ENCODE data around the gene FAM171A2.
"Not testable (repeated sequence)": the region's sequence is repeated elsewhere in the genome, so short reads cannot be mapped to it uniquely, and the experiment has no call there.

FAM171A2 gene

DNA sequence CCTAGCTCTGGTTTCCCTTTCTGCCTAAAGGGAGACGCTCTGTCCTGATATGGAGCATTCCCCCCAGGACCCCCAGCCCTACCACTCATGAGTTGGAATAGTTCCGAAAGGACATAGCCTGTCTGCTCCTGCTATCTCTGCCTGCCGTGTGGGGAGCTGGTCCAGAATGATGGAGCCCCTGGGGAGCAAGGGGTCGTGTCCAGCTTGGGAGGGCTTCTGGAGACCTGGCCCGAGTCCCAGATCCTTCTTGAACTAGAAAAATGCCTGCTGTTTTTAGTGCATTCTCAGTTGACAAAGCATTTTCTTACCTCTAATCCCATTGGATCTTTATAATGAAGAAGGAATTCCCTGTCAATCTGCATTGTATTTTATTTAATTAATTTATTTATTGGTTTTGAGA, 27.7 kb downstream of the FAM171A2 start:
- Mint-ChIP-seq H3K4me3 (no peak overlapping the region), H3K36me3 (ENCODE audit: low read depth) (no peaks in the 10 kb centered on the region), H3K27ac (peak overlapping the region in 2 of 3 experiments; percentile 76 to 79), H3K27me3 (ENCODE audit: low read depth) (peaks cover 6% of the 10 kb centered on the region), H3K9me3 (no peaks in the 10 kb centered on the region), H3K4me1 (peaks cover 33% of the 10 kb centered on the region)
- TF ChIP-seq, protein P1, sequence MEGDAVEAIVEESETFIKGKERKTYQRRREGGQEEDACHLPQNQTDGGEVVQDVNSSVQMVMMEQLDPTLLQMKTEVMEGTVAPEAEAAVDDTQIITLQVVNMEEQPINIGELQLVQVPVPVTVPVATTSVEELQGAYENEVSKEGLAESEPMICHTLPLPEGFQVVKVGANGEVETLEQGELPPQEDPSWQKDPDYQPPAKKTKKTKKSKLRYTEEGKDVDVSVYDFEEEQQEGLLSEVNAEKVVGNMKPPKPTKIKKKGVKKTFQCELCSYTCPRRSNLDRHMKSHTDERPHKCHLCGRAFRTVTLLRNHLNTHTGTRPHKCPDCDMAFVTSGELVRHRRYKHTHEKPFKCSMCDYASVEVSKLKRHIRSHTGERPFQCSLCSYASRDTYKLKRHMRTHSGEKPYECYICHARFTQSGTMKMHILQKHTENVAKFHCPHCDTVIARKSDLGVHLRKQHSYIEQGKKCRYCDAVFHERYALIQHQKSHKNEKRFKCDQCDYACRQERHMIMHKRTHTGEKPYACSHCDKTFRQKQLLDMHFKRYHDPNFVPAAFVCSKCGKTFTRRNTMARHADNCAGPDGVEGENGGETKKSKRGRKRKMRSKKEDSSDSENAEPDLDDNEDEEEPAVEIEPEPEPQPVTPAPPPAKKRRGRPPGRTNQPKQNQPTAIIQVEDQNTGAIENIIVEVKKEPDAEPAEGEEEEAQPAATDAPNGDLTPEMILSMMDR (IDR thresholded peaks at IDR 0.05; ENCODE audit: unreplicated experiment in 3 of 3): no peak

DNA sequence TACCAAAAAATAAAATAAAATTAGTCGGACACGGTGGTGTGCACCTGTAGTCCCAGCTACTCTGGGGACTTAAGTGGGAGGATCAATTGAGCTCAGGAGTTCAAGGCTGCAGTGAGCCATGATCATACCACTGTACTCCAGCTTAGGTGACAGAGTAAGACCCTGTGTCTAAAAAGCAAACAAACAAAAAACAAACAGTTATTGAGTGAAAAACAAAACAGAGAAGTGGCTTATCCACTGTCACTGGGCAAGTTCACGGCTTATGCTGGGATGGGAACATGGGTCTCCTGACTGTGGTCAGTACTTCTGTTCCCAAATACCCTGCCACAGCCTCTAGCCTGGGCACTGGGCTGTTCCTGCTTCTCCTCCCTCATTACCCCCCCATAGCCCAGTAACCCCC, 28.1 kb downstream of the FAM171A2 start:
- TF ChIP-seq, protein P1 (IDR thresholded peaks at IDR 0.05; ENCODE audit: unreplicated experiment in 3 of 3): no peak
- H3K27ac Mint-ChIP-seq: peak overlapping the region in 1 of 3 experiments; percentile 76
- peaks cover 29% of the 10 kb centered on the region for H3K4me1 Mint-ChIP-seq
- peaks cover 6% of the 10 kb centered on the region for H3K27me3 Mint-ChIP-seq (ENCODE audit: low read depth)
- no peaks in the 10 kb centered on the region for H3K9me3 Mint-ChIP-seq
- no peak overlapping the region for H3K4me3 Mint-ChIP-seq
- no peaks in the 10 kb centered on the region for H3K36me3 Mint-ChIP-seq (ENCODE audit: low read depth)

DNA sequence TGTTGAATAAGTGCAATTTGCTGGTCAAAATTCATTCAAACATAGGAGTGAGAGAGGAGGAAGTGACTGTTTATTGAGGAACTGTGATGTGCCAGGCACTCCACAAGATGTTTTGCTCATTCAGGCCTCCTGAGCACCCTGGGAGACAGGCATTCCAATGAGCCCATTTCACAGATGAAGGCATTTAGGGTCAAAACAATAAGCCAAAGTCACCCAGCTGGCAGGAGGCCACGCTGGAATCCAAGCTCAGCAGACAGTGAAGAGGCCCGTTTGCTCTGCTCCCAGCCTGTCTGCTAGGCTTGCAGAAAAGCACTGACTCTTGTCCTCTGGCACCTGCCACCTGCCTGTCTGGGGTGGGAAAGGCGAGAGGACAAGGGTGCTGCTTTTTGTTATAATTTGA, 28.9 kb downstream of the FAM171A2 start:
- Mint-ChIP-seq H3K27me3 (ENCODE audit: low read depth) (peaks cover 6% of the 10 kb centered on the region), H3K36me3 (ENCODE audit: low read depth) (no peaks in the 10 kb centered on the region), H3K4me3 (no peak overlapping the region), H3K27ac (no peak overlapping the region), H3K9me3 (no peaks in the 10 kb centered on the region), H3K4me1 (peaks cover 23% of the 10 kb centered on the region)
- TF ChIP-seq, protein P1 (IDR thresholded peaks at IDR 0.05; ENCODE audit: unreplicated experiment in 3 of 3): no peak

DNA sequence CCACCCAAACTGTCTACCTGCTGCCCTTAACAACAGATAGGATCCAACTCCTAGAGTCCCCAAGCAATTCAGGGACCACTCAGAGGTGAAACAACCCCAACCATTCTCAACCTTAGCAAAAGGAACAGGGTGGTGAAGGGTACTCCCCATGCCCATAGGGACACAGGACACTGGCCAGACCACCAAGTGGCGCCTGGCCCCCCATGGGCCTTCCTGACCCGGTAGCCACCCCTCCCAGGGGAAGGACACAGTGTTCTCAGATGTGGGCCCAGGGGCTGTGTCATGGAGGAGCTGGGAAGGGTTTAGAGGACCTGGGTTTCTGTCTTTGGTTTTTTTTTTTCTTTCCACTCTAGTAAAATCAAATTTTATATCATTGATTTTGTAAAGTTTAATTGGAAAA, 29.3 kb downstream of the FAM171A2 start:
- H3K4me3 Mint-ChIP-seq: no peak overlapping the region
- no peaks in the 10 kb centered on the region for H3K36me3 Mint-ChIP-seq (ENCODE audit: low read depth)
- peaks cover 23% of the 10 kb centered on the region for H3K4me1 Mint-ChIP-seq
- H3K27me3 Mint-ChIP-seq (ENCODE audit: low read depth): peaks cover 6% of the 10 kb centered on the region
- H3K9me3 Mint-ChIP-seq: no peaks in the 10 kb centered on the region
- H3K27ac Mint-ChIP-seq: peak overlapping the region in 1 of 3 experiments; percentile 43
- TF ChIP-seq, protein P1 (IDR thresholded peaks at IDR 0.05; ENCODE audit: unreplicated experiment in 3 of 3): no peak

DNA sequence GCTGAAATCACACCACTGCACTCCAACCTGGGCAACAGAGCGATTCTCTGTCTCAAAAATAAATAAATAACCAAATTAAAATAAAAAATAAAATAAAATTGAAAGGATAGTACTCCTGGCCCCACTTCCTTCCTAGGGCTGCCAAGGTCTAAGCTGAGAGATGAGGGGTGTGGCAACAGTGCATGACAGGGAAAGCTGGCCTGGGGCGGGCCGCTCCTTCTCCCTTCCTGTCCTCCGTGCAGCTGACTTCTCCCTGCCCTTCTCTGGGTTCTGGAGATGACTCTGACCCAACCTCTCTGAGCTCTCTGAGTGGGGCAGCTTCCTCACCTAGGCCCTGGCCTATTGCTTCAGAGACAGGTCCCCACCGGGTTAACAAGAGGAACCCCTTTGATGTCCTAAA, 30.3 kb downstream of the FAM171A2 start:
- TF ChIP-seq, protein P1 (IDR thresholded peaks at IDR 0.05; ENCODE audit: unreplicated experiment in 3 of 3): no peak
- Mint-ChIP-seq H3K9me3 (no peaks in the 10 kb centered on the region), H3K4me3 (no peak overlapping the region), H3K4me1 (peaks cover 20% of the 10 kb centered on the region), H3K27ac (no peak overlapping the region), H3K36me3 (ENCODE audit: low read depth) (no peaks in the 10 kb centered on the region), H3K27me3 (ENCODE audit: low read depth) (peaks cover 6% of the 10 kb centered on the region)

DNA sequence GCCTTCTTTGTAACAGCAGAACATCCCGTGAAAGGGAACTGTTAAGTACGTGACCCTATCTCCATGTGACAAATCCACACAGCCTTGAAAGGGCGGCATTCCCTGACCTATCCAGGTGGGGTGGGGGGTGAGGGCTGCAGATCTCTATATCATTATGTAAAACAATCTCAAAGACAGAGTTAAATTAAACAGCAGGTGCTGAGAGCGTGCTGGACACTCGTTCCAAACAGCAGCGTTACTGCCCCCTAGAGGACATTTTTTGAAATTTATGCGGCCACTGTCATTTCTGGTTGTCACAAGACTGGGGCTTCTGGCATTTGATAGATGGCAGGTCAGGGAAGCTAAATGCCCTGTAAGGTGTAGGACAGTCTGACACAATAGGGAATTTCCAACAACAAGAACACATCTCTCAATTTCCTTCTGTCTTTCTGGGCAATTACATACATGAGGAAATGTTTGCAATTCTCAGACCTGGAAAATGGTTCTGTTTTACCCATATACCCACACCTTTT, 32.3 kb downstream of the FAM171A2 start:
- Mint-ChIP-seq H3K27me3 (ENCODE audit: low read depth) (peaks cover 14% of the 10 kb centered on the region), H3K9me3 (no peaks in the 10 kb centered on the region), H3K4me3 (peak overlapping the region in 1 of 3 experiments; percentile 66), H3K27ac (peak overlapping the region in 2 of 3 experiments; percentile 51 to 59), H3K36me3 (ENCODE audit: low read depth) (no peaks in the 10 kb centered on the region), H3K4me1 (peaks cover 16% of the 10 kb centered on the region)
- TF ChIP-seq, protein P1 (IDR thresholded peaks at IDR 0.05; ENCODE audit: unreplicated experiment in 3 of 3): peak; percentile 76 to 86 (median 83)

DNA sequence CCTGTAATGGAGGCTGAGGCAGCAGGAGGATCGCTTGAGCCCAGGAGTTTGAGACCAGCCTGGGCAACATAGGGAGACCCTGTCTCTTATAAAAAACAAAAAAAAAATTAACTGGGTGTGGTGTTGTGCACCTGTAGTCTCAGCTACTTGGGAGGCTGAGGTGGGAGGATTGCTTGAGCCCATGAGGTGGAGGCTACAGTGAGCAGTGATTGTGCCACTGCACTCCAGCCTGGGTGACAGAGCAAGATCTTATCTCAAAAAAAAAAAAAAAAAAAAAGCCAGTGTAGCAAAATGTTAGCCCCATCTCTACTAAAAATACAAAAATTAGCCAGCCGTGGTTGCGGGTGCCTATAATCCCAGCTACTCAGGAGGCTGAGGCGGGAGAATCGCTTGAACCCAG, 33.4 kb downstream of the FAM171A2 start:
- peaks cover 15% of the 10 kb centered on the region for H3K4me1 Mint-ChIP-seq
- H3K36me3 Mint-ChIP-seq (ENCODE audit: low read depth); H3K4me3 Mint-ChIP-seq; H3K27ac Mint-ChIP-seq; H3K9me3 Mint-ChIP-seq: not testable (repeated sequence)
- peaks cover 15% of the 10 kb centered on the region for H3K27me3 Mint-ChIP-seq (ENCODE audit: low read depth)

DNA sequence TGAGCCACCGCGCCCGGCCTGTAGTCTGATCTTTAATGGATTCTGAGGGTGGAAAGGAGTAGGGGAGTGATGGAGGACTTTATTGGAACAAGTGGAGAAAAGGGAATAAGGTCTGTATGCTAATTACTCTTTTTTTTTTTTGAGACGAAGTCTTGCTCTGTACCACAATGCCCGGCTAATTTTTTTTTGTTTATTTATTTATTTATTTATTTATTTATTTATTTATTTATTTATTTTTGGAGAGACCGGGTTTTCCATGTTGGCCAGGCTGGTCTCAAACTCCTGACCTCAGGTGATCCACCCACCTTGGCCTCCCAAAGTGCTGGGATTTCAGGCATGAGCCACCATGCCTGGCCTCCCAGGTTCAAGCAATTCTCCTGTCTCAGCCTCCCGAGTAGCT, 34.1 kb downstream of the FAM171A2 start:
- not testable (repeated sequence) for H3K27ac Mint-ChIP-seq; H3K4me3 Mint-ChIP-seq; H3K36me3 Mint-ChIP-seq (ENCODE audit: low read depth); H3K9me3 Mint-ChIP-seq
- H3K4me1 Mint-ChIP-seq: peaks cover 16% of the 10 kb centered on the region
- H3K27me3 Mint-ChIP-seq (ENCODE audit: low read depth): peaks cover 18% of the 10 kb centered on the region
